Keratinocyte (primary cell): ENCODE data around the gene ASPSCR1. TPM values are rescaled to one million over a fixed set of nuclear protein-coding genes. Genes with fewer than 3 reads are reported as not detected.

ENCODE experiments used
- DNase-seq: peaks from one replicate; pipeline ENCODE4 v3.0.0-alpha.2; 2011; ENCODE audit warnings: low read depth, missing footprints, low spot score
- FAIRE-seq: peaks from 2 replicates; lab custom pipeline; 2011; peaks lifted over from hg19 to GRCh38; lab: Jason Lieb, UNC
- H2AFZ ChIP-seq: 2 replicates; pipeline ENCODE4 v1.6.0; 2012; ENCODE audit warnings: low read length, control low read depth, inconsistent platforms; ENCODE audit not compliant: control insufficient read depth
- H3K27ac ChIP-seq: 2 replicates; pipeline ENCODE4 v1.5.1; 2011; ENCODE audit warnings: low read length; ENCODE audit not compliant: control insufficient read depth, insufficient read depth
- H3K27me3 ChIP-seq: 3 replicates; pipeline ENCODE4 v1.6.0; 2011; ENCODE audit warnings: low read length; ENCODE audit not compliant: control insufficient read depth, insufficient read depth; ENCODE audit errors: extremely low read depth
- H3K36me3 ChIP-seq, 2 experiments: 2 replicates in 1 of 2; 3 replicates in 1 of 2; pipeline ENCODE4 v1.5.1; 2011; ENCODE audit warnings: low read length in 2 of 2, mild to moderate bottlenecking in 1 of 2; ENCODE audit not compliant: control insufficient read depth in 2 of 2, insufficient read depth in 2 of 2; ENCODE audit errors: extremely low read depth in 1 of 2
- H3K4me1 ChIP-seq: 3 replicates; pipeline ENCODE4 v1.5.1; 2011; ENCODE audit warnings: low read length; ENCODE audit not compliant: control insufficient read depth, insufficient read depth; ENCODE audit errors: extremely low read depth
- H3K4me2 ChIP-seq: 3 replicates; pipeline ENCODE4 v1.6.0; 2011; ENCODE audit warnings: low read depth, low read length; ENCODE audit not compliant: control insufficient read depth, insufficient read depth; ENCODE audit errors: extremely low read depth
- H3K4me3 ChIP-seq, 3 experiments: fragments of 200-600 bp in 1 of 3; sonication (generic) in 1 of 3; 2 replicates in 2 of 3; 3 replicates in 1 of 3; pipeline ENCODE4 v1.5.1; 2011 to 2016; ENCODE audit warnings: low read length in 3 of 3, mild to moderate bottlenecking in 3 of 3, control low read depth in 2 of 3, inconsistent platforms in 1 of 3, low read depth in 1 of 3, mixed read lengths in 1 of 3, mixed run types in 1 of 3, moderate library complexity in 1 of 3; ENCODE audit not compliant: control insufficient read depth in 2 of 3, insufficient read depth in 2 of 3; ENCODE audit errors: extremely low read depth in 1 of 3
- H3K79me2 ChIP-seq: 2 replicates; pipeline ENCODE4 v1.6.0; 2012; ENCODE audit warnings: low read length; ENCODE audit not compliant: control insufficient read depth, insufficient read depth
- H3K9ac ChIP-seq: 3 replicates; pipeline ENCODE4 v1.6.0; 2011; ENCODE audit warnings: low read length; ENCODE audit not compliant: control insufficient read depth, insufficient read depth; ENCODE audit errors: extremely low read depth
- H3K9me1 ChIP-seq: 3 replicates; pipeline ENCODE4 v1.6.0; 2011; ENCODE audit warnings: low read length; ENCODE audit not compliant: control insufficient read depth, insufficient read depth; ENCODE audit errors: extremely low read depth
- H3K9me3 ChIP-seq: 2 replicates; pipeline ENCODE4 v1.5.1; 2012; ENCODE audit warnings: low read depth, low read length; ENCODE audit not compliant: control insufficient read depth
- H4K20me1 ChIP-seq: 3 replicates; pipeline ENCODE4 v1.6.0; 2011; ENCODE audit warnings: low read length; ENCODE audit not compliant: control insufficient read depth, insufficient read depth; ENCODE audit errors: extremely low read depth
- CTCF ChIP-seq, 3 experiments: IDR thresholded peaks in 1 of 3; conservative IDR thresholded peaks in 1 of 3; optimal IDR thresholded peaks in 1 of 3; 2 replicates in 2 of 3; 3 replicates in 1 of 3; pipeline versions ENCODE3 to v1.5.1; 2011; ENCODE audit warnings: low read length in 3 of 3, mild to moderate bottlenecking in 3 of 3, moderate library complexity in 2 of 3, control low read depth in 1 of 3, inconsistent platforms in 1 of 3; ENCODE audit not compliant: insufficient read depth in 2 of 3; ENCODE audit errors: extremely low read depth in 1 of 3
- EZH2 ChIP-seq: IDR thresholded peaks from one replicate; pipeline ENCODE4 v1.6.1; 2012; ENCODE audit warnings: inconsistent platforms, mild to moderate bottlenecking, low read length, moderate library complexity
- dilution Hi-C: fragments of 300-500 bp; cut with MboI; formaldehyde crosslinking; loops from one replicate; pipeline ENCODE4 v1.7.0; 2020; ENCODE audit warnings: low sequenced_read_pairs; ENCODE audit not compliant: extremely low pct_ligation_motif_present
- polyA plus RNA-seq, 5 experiments: library from polyadenylated mRNA; depleted of rRNA in 3 of 5; stranded (reverse) in 3 of 5; stranded (forward) in 1 of 5; unstranded in 1 of 5; fragments of >200 nt; gene quantifications; 1 replicate in 1 of 5; 2 replicates in 3 of 5; 3 replicates in 1 of 5; pipeline versions ENCODE4 v1.2.1 to v1.2.3, GENCODE V29; 2011 to 2012; ENCODE audit warnings: missing spikeins in 2 of 5, low read depth in 1 of 5, low replicate concordance in 1 of 5

ASPSCR1 gene
- polyA plus RNA-seq, 1 donor (not counting 4 experiments of a cell fraction or from before 2014, with no cell fraction given) = 5.2 TPM

GRCh38 chr17:81993729-81994592, 16.5 kb downstream of the ASPSCR1 start:
- Histone ChIP-seq H3K79me2 (no peaks in the 10 kb centered on the region), H3K9me3 (no peaks in the 10 kb centered on the region), H2AFZ (no peak overlapping the region), H3K4me1 (peaks cover 14% of the 10 kb centered on the region), H3K4me2 (no peak overlapping the region), H3K9ac (no peak overlapping the region), H3K4me3 (no peak overlapping the region), H3K36me3 (no peaks in the 10 kb centered on the region), H4K20me1 (no peaks in the 10 kb centered on the region), H3K27ac (no peak overlapping the region), H3K27me3 (no peaks in the 10 kb centered on the region), H3K9me1 (no peaks in the 10 kb centered on the region)
- FAIRE-seq (no peak), DNase-seq (no peak)
- TF ChIP-seq CTCF (optimal IDR thresholded peaks at IDR 0.05 in 1 of 3, IDR thresholded peaks at IDR 0.05 in 1 of 3, conservative IDR thresholded peaks at IDR 0.05 in 1 of 3; ENCODE audit: extremely low read depth in 1 of 3, insufficient read depth in 2 of 3, low read length in 3 of 3) (no peak), EZH2 (no peak)
- dilution Hi-C loops = no loop called here

DNA sequence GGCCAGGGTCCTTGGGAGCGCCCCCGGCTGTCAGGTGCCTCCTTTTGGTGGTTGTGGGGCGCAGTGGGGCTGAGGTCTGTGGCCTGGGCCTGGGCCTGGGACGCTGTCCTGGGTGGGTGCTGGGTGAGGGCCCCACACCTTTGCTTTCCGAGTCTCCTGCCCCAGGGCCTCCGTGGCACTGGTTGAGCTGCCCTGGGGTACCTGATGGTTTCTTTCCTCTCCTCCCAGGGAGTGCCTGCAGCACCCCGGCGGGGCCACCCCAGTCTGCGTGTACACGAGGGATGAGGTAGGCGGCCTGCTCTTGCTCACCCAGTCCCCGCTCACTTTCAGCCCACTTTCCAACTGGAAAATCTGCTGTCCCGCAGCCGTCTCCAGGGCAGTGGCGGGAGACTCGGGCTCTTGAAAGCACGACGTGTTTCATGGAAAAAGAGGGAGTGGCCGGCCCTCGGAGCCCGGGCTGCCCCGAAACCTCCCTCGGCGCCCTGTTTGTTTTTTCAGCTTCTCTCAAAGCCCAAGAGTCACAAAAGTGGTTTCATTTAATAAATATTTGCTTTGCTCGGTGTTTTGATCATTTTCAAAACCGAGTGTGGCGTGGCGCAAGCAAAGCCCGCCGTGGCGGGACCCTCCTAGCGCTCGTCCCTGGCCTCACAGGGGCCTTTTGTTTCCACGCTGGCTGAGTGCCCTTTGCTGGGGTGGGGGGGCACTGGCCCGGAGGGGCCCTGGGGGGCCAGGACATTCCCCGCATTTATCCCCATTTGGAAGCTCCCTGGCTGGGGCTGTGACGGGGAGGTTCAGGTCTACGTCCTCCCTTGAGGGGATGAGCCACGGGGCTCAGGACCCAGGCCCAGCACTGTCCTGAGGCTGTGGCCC, 17.4 kb downstream of the ASPSCR1 start:
- H3K4me3 ChIP-seq = no peak overlapping the region
- no peak overlapping the region for H3K9ac ChIP-seq
- no peak for DNase-seq
- no peaks in the 10 kb centered on the region for H3K9me1 ChIP-seq
- TF ChIP-seq CTCF (optimal IDR thresholded peaks at IDR 0.05 in 1 of 3, IDR thresholded peaks at IDR 0.05 in 1 of 3, conservative IDR thresholded peaks at IDR 0.05 in 1 of 3; ENCODE audit: extremely low read depth in 1 of 3, insufficient read depth in 2 of 3, low read length in 3 of 3) = no peak
- TF ChIP-seq EZH2 = no peak
- H3K27me3 ChIP-seq = no peaks in the 10 kb centered on the region
- H3K4me2 ChIP-seq = no peak overlapping the region
- H3K79me2 ChIP-seq = no peaks in the 10 kb centered on the region
- no peaks in the 10 kb centered on the region for H4K20me1 ChIP-seq
- dilution Hi-C loops = no loop called here
- H3K9me3 ChIP-seq = no peaks in the 10 kb centered on the region
- peaks cover 14% of the 10 kb centered on the region for H3K4me1 ChIP-seq
- no peaks in the 10 kb centered on the region for H3K36me3 ChIP-seq
- no peak for FAIRE-seq
- H3K27ac ChIP-seq = no peak overlapping the region
- no peak overlapping the region for H2AFZ ChIP-seq
